H9 (cell line): ENCODE results near the gene ZNF562. TPM values are rescaled to one million over a fixed set of nuclear protein-coding genes. Genes with fewer than 3 reads are reported as not detected.
A peak's percentile ranks its signal among the peaks of the same experiment; 100 is the strongest.

Source experiments
- DNase-seq: peaks from one replicate; pipeline ENCODE4 v3.0.0-alpha.2; 2017
- H2AFZ ChIP-seq: one replicate; pipeline ENCODE4 v1.6.1; 2013; ENCODE audit warnings: mild to moderate bottlenecking, low read length, control low read depth, moderate library complexity
- H2AK5ac ChIP-seq: 2 replicates; pipeline ENCODE4 v1.6.1; 2013; ENCODE audit warnings: low read length, control low read depth, mixed read lengths; ENCODE audit not compliant: insufficient read length
- H2BK120ac ChIP-seq: one replicate; pipeline ENCODE4 v1.6.1; 2013; ENCODE audit warnings: low read depth, mild to moderate bottlenecking, low read length, control low read depth, inconsistent platforms; ENCODE audit not compliant: poor library complexity, severe bottlenecking
- H2BK12ac ChIP-seq: 2 replicates; pipeline ENCODE4 v1.6.1; 2013; ENCODE audit warnings: low read length, control low read depth, mixed read lengths, low read depth; ENCODE audit not compliant: insufficient read length
- H2BK15ac ChIP-seq: 2 replicates; pipeline ENCODE4 v1.6.1; 2013; ENCODE audit warnings: low read depth, low read length, control low read depth
- H2BK20ac ChIP-seq: one replicate; pipeline ENCODE4 v1.6.1; 2013; ENCODE audit warnings: low read depth, mild to moderate bottlenecking, low read length, control low read depth, inconsistent platforms; ENCODE audit not compliant: poor library complexity, severe bottlenecking
- H2BK5ac ChIP-seq: 2 replicates; pipeline ENCODE4 v1.6.1; 2013; ENCODE audit warnings: low read length, control low read depth, mixed read lengths; ENCODE audit not compliant: insufficient read length
- H3K14ac ChIP-seq: 2 replicates; pipeline ENCODE4 v1.6.1; 2013; ENCODE audit warnings: low read length, control low read depth; ENCODE audit not compliant: insufficient read depth
- H3K18ac ChIP-seq: 2 replicates; pipeline ENCODE4 v1.6.1; 2013; ENCODE audit warnings: low read depth, mild to moderate bottlenecking, mixed read lengths, low read length, control low read depth; ENCODE audit not compliant: insufficient read length
- H3K23ac ChIP-seq: 2 replicates; pipeline ENCODE4 v1.6.1; 2013; ENCODE audit warnings: low read length, control low read depth, mixed read lengths, low read depth; ENCODE audit not compliant: insufficient read length
- H3K23me2 ChIP-seq: 2 replicates; pipeline ENCODE4 v1.6.1; 2013; ENCODE audit warnings: low read depth, mild to moderate bottlenecking, mixed read lengths, low read length, control low read depth; ENCODE audit not compliant: insufficient read length, poor library complexity, severe bottlenecking
- H3K27ac ChIP-seq: 2 replicates; pipeline ENCODE4 v1.5.1; 2013; ENCODE audit warnings: low read length, control low read depth, mixed read lengths, low read depth; ENCODE audit not compliant: insufficient read length
- H3K27me3 ChIP-seq: 2 replicates; pipeline ENCODE4 v1.6.1; 2013; ENCODE audit warnings: low read length, control low read depth, inconsistent platforms; ENCODE audit not compliant: insufficient read depth
- H3K4ac ChIP-seq: 2 replicates; pipeline ENCODE4 v1.6.1; 2013; ENCODE audit warnings: low read depth, mild to moderate bottlenecking, control low read depth, inconsistent platforms, low read length, moderate library complexity
- H3K4me1 ChIP-seq: 2 replicates; pipeline ENCODE4 v1.6.1; 2013; ENCODE audit warnings: low read length, control low read depth, inconsistent platforms; ENCODE audit not compliant: insufficient read depth
- H3K4me2 ChIP-seq: 2 replicates; pipeline ENCODE4 v1.6.1; 2013; ENCODE audit warnings: low read length, control low read depth, mixed read lengths; ENCODE audit not compliant: insufficient read length, insufficient read depth
- H3K56ac ChIP-seq: 2 replicates; pipeline ENCODE4 v1.6.1; 2013; ENCODE audit warnings: low read depth, mild to moderate bottlenecking, mixed read lengths, low read length, control low read depth; ENCODE audit not compliant: insufficient read length
- H3K79me1 ChIP-seq: 2 replicates; pipeline ENCODE4 v1.6.1; 2013; ENCODE audit warnings: low read depth, mild to moderate bottlenecking, moderate library complexity, low read length, control low read depth, inconsistent platforms; ENCODE audit not compliant: insufficient read depth, poor library complexity, severe bottlenecking
- H3K79me2 ChIP-seq: 2 replicates; pipeline ENCODE4 v1.6.1; 2013; ENCODE audit warnings: low read length, control low read depth, inconsistent platforms; ENCODE audit not compliant: insufficient read depth
- H3K9ac ChIP-seq: 2 replicates; pipeline ENCODE4 v1.6.1; 2013; ENCODE audit warnings: low read length, control low read depth, mixed read lengths; ENCODE audit not compliant: insufficient read length; ENCODE audit errors: extremely low read depth
- H3K9me3 ChIP-seq: one replicate; pipeline ENCODE4 v1.6.1; 2013; ENCODE audit warnings: low read depth, low read length, inconsistent platforms; ENCODE audit not compliant: control insufficient read depth
- H3T11ph ChIP-seq: one replicate; pipeline ENCODE4 v1.6.1; 2013; ENCODE audit warnings: mild to moderate bottlenecking, low read length, control low read depth, inconsistent platforms
- H4K20me1 ChIP-seq: one replicate; pipeline ENCODE4 v1.6.1; 2013; ENCODE audit not compliant: control insufficient read depth, insufficient read length, insufficient read depth
- H4K5ac ChIP-seq: 2 replicates; pipeline ENCODE4 v1.6.1; 2013; ENCODE audit warnings: low read depth, mild to moderate bottlenecking, mixed read lengths, low read length, control low read depth; ENCODE audit not compliant: insufficient read length
- H4K8ac ChIP-seq: replicated peaks from 2 replicates; pipeline ENCODE4 v1.6.1; 2013; ENCODE audit warnings: low read length, control low read depth, mixed read lengths, low read depth; ENCODE audit not compliant: insufficient read length
- H4K91ac ChIP-seq: 2 replicates; pipeline ENCODE4 v1.6.1; 2013; ENCODE audit warnings: low read depth, mild to moderate bottlenecking, moderate library complexity, mixed read lengths, low read length, control low read depth; ENCODE audit not compliant: insufficient read length
- H3K27ac Mint-ChIP-seq, 3 experiments: 2 replicates in 2 of 3; 3 replicates in 1 of 3; pipeline ENCODE4 v1.8.0; 2020 to 2021; ENCODE audit warnings: mixed read lengths in 3 of 3, mild to moderate bottlenecking in 1 of 3, moderate library complexity in 1 of 3
- H3K27me3 Mint-ChIP-seq: 2 replicates; pipeline ENCODE4 v1.8.0; 2021; ENCODE audit warnings: low read depth, mild to moderate bottlenecking, moderate library complexity, mixed read lengths
- H3K36me3 Mint-ChIP-seq, 3 experiments: 2 replicates in 2 of 3; 3 replicates in 1 of 3; pipeline ENCODE4 v1.8.0; 2020 to 2021; ENCODE audit warnings: low read depth in 3 of 3, mixed read lengths in 3 of 3; ENCODE audit not compliant: insufficient read depth in 1 of 3
- H3K4me1 Mint-ChIP-seq, 2 experiments: 2 replicates each; pipeline ENCODE4 v1.8.0; 2020; ENCODE audit warnings: mixed read lengths in 2 of 2
- H3K4me3 Mint-ChIP-seq, 2 experiments: 2 replicates in 1 of 2; 3 replicates in 1 of 2; pipeline ENCODE4 v1.8.0; 2020 to 2021; ENCODE audit warnings: mild to moderate bottlenecking in 2 of 2, mixed read lengths in 2 of 2, moderate library complexity in 1 of 2
- H3K9me3 Mint-ChIP-seq, 2 experiments: 2 replicates in 1 of 2; 3 replicates in 1 of 2; pipeline ENCODE4 v1.8.0; 2020; ENCODE audit warnings: mild to moderate bottlenecking in 2 of 2, mixed read lengths in 2 of 2, moderate library complexity in 1 of 2
- WGBS: extraction: QIAGEN DNeasy Blood & Tissue Kit; methylation state at CpG from one replicate; pipeline ENCODE4 v1.1.7; 2013; ENCODE audit warnings: missing lambda C conversion rate, low lambda C conversion rate, mixed read lengths; ENCODE audit not compliant: insufficient read length; ENCODE audit errors: extremely low coverage; 5-methylcytosine and 5-hydroxymethylcytosine counted together
- total RNA-seq: library from RNA; stranded (reverse); gene quantifications from 2 replicates; pipeline ENCODE4 v1.2.1, GENCODE V29; 2021
- TF ChIP-seq, protein P1 (sequence below): fragments of 200-600 bp; sonication (generic); conservative IDR thresholded peaks from 3 replicates; pipeline ENCODE4 v1.8.0; 2021; ENCODE audit warnings: antibody characterized with exemption, mild to moderate bottlenecking

ZNF562 gene
- total RNA-seq, 1 experiment from 2014 or later, result 15.7 TPM

DNA sequence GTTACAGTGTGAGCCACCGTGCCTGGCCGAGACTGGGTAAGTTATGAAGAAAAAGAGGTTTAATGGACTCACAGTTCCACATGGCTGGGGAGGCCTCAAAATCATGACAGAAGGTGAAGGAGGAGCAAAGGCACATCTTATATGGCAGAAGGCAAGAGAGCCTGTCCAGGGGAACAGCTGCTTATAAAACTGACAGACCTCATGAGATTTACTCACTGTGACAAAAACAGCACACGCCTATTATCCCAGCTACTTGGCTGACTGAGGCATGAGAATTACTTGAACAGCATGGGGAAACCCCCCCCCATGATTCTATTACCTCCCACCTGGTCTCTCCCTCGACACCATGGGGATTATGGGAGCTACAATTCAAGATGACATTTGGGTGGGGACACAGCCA is 30.4 kb downstream of the ZNF562 start:
- Histone ChIP-seq H2BK12ac (no peak overlapping the region), H3K79me1 (no peaks in the 10 kb centered on the region), H3K23me2 (no peaks in the 10 kb centered on the region), H2AK5ac (no peak overlapping the region), H3K4ac (no peak overlapping the region), H4K8ac (no peak overlapping the region), H3K9ac (no peak overlapping the region), H3K9me3 (peaks cover 15% of the 10 kb centered on the region), H4K5ac (no peak overlapping the region), H3K4me1 (peaks cover 2% of the 10 kb centered on the region; the same call in 1 of the 2 replicates), H3K79me2 (no peaks in the 10 kb centered on the region), H2BK120ac (no peak overlapping the region), H3K27me3 (no peaks in the 10 kb centered on the region), H4K91ac (no peak overlapping the region), H2BK5ac (no peak overlapping the region), H3T11ph (no peak overlapping the region), H4K20me1 (no peaks in the 10 kb centered on the region), H3K18ac (no peak overlapping the region), H2BK15ac (no peak overlapping the region), H3K23ac (no peak overlapping the region), H2BK20ac (no peak overlapping the region), H3K56ac (no peak overlapping the region), H2AFZ (no peak overlapping the region), H3K14ac (no peak overlapping the region), H3K27ac (no peak overlapping the region), H3K4me2 (no peak overlapping the region)
- Mint-ChIP-seq H3K27ac (peak overlapping the region in 1 of 3 experiments; percentile 25; a peak in 1 of 7 replicates), H3K27me3 (peaks cover 2% of the 10 kb centered on the region; the same call in 1 of the 2 replicates), H3K36me3 (peaks cover 18 to 44% (median 19%) of the 10 kb centered on the region in 3 experiments), H3K4me1 (peaks cover 9 to 11% of the 10 kb centered on the region in 2 experiments; a peak in 3 of 4 replicates), H3K4me3 (no peak overlapping the region), H3K9me3 (peaks cover 22 to 27% of the 10 kb centered on the region in 2 experiments)
- no CpG with 5 or more reads among the region's 4 CpGs for WGBS
- DNase-seq, result no peak
- TF ChIP-seq, protein P1, sequence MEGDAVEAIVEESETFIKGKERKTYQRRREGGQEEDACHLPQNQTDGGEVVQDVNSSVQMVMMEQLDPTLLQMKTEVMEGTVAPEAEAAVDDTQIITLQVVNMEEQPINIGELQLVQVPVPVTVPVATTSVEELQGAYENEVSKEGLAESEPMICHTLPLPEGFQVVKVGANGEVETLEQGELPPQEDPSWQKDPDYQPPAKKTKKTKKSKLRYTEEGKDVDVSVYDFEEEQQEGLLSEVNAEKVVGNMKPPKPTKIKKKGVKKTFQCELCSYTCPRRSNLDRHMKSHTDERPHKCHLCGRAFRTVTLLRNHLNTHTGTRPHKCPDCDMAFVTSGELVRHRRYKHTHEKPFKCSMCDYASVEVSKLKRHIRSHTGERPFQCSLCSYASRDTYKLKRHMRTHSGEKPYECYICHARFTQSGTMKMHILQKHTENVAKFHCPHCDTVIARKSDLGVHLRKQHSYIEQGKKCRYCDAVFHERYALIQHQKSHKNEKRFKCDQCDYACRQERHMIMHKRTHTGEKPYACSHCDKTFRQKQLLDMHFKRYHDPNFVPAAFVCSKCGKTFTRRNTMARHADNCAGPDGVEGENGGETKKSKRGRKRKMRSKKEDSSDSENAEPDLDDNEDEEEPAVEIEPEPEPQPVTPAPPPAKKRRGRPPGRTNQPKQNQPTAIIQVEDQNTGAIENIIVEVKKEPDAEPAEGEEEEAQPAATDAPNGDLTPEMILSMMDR, result no peak
